Naive thymus-derived CD4-positive, alpha-beta T cell (primary cell): ENCODE measurements around the gene PCBP3. TPM values are rescaled to one million over a fixed set of nuclear protein-coding genes. Genes with fewer than 3 reads are reported as not detected.

Experiments
- ATAC-seq: fragments of 150-1000 bp; cut with Tn5 transposase; 2 replicates; pipeline ENCODE4 v1.10.0; 2021; ENCODE audit warnings: mild to moderate bottlenecking, moderate library complexity
- CTCF ChIA-PET: fragments of 350-600 bp; sonication (Branson Sonifier 250); formaldehyde crosslinking; loops from one replicate; lab custom pipeline; 2021; ENCODE audit warnings: antibody characterized with exemption; lab: Charles Lee
- POLR2A ChIA-PET: fragments of 350-600 bp; sonication (Branson Sonifier 250); formaldehyde crosslinking; loops from one replicate; lab custom pipeline; 2021; ENCODE audit warnings: antibody characterized with exemption, inconsistent platforms; lab: Charles Lee
- DNase-seq, 9 donors: peaks; one replicate each; pipeline versions ENCODE4 v3.0.0 to v3.0.0-alpha.2; 2020 to 2022; ENCODE audit warnings: mixed read lengths in 1 of 9
- H3K27ac ChIP-seq: one replicate; pipeline ENCODE4 v1.7.0; 2013; ENCODE audit warnings: mild to moderate bottlenecking, low read depth, low read length, moderate library complexity
- H3K27me3 ChIP-seq, 2 donors: one replicate each; pipeline ENCODE4 v1.7.0; 2013; ENCODE audit warnings: low read length in 2 of 2, mild to moderate bottlenecking in 2 of 2, moderate library complexity in 2 of 2; ENCODE audit not compliant: control insufficient read depth in 2 of 2, insufficient read depth in 2 of 2
- H3K36me3 ChIP-seq, 3 experiments: 1 replicate in 2 of 3; 2 replicates in 1 of 3; pipeline ENCODE4 v1.7.0; 2013; ENCODE audit warnings: low read length in 3 of 3, mild to moderate bottlenecking in 3 of 3, moderate library complexity in 1 of 3; ENCODE audit not compliant: insufficient read depth in 3 of 3, control insufficient read depth in 2 of 3
- H3K4me1 ChIP-seq, 2 donors: one replicate each; pipeline ENCODE4 v1.7.0; 2013; ENCODE audit warnings: low read length in 2 of 2, mild to moderate bottlenecking in 2 of 2, moderate library complexity in 1 of 2; ENCODE audit not compliant: control insufficient read depth in 2 of 2, insufficient read depth in 2 of 2
- H3K4me3 ChIP-seq: 2 replicates; pipeline ENCODE4 v1.7.0; 2013; ENCODE audit warnings: mild to moderate bottlenecking, low read length
- H3K9me3 ChIP-seq, 3 experiments: 1 replicate in 2 of 3; 2 replicates in 1 of 3; pipeline ENCODE4 v1.7.0; 2013; ENCODE audit warnings: low read length in 3 of 3; ENCODE audit not compliant: control insufficient read depth in 2 of 3
- H3K27ac Mint-ChIP-seq, 9 donors: one replicate each; pipeline ENCODE4 v1.8.0; 2020 to 2022; ENCODE audit warnings: mixed read lengths in 9 of 9, mild to moderate bottlenecking in 8 of 9, moderate library complexity in 5 of 9, inconsistent platforms in 2 of 9
- H3K27me3 Mint-ChIP-seq, 5 donors: one replicate each; pipeline ENCODE4 v1.8.0; 2021 to 2022; ENCODE audit warnings: mixed read lengths in 5 of 5, mild to moderate bottlenecking in 1 of 5
- H3K36me3 Mint-ChIP-seq, 5 donors: one replicate each; pipeline ENCODE4 v1.8.0; 2020 to 2022; ENCODE audit warnings: mixed read lengths in 5 of 5, mild to moderate bottlenecking in 3 of 5, inconsistent platforms in 1 of 5
- H3K4me1 Mint-ChIP-seq, 7 donors: one replicate each; pipeline ENCODE4 v1.8.0; 2020 to 2022; ENCODE audit warnings: mixed read lengths in 7 of 7, mild to moderate bottlenecking in 3 of 7, inconsistent platforms in 1 of 7
- H3K4me3 Mint-ChIP-seq, 10 donors: one replicate each; pipeline ENCODE4 v1.8.0; 2020 to 2022; ENCODE audit warnings: mild to moderate bottlenecking in 10 of 10, mixed read lengths in 10 of 10, moderate library complexity in 6 of 10, inconsistent platforms in 2 of 10
- H3K9me3 Mint-ChIP-seq, 11 donors: one replicate each; pipeline ENCODE4 v1.8.0; 2020 to 2022; ENCODE audit warnings: mixed read lengths in 11 of 11, mild to moderate bottlenecking in 4 of 11, inconsistent platforms in 1 of 11, moderate library complexity in 1 of 11
- intact Hi-C, 2 donors: fragments of 100-400 bp; cut with micrococcal nuclease; formaldehyde crosslinking; loops; one replicate each; pipeline ENCODE4 v1.15.1; 2023
- polyA plus RNA-seq, 2 donors: library from polyadenylated mRNA; unstranded; fragments of 300-500 nt; fragmentation: Illumina TruSeq; gene quantifications; one replicate each; pipeline ENCODE4 v1.2.3, GENCODE V29; 2021
- total RNA-seq, 6 experiments: library from RNA in 5 of 6; stranded (reverse) in 5 of 6; gene quantifications; 1 replicate in 5 of 6; 2 replicates in 1 of 6; pipeline ENCODE4 v1.2.3 and lab custom pipeline; 2021 to 2026

The PCBP3 gene
- total and polyA plus RNA-seq, 7 experiments from 2014 or later, result 1.2 to 5.2 (median 1.6) TPM

DNA sequence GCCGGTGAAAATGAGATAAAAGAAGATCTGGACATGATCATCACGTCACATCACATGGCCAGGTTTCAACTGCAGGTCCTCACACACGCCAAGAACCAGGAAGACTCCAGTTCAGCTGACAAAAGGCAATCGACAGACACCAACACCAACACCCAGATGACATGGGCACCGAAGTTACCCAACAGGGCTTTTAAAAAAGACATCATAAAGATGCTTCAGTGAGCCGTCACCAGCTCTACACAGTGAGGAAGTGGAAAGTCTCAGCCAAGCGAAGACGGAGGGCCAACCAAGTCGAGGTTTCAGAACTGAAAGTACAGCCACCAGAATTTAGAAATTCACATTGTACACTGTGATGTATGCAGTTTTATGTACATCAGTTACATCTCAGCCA lies 183.8 kb downstream of the PCBP3 start:
- POLR2A ChIA-PET, result no interaction called here
- H3K27me3 ChIP-seq, result no peaks in the 10 kb centered on the region
- Mint-ChIP-seq H3K4me1 (peaks cover 7 to 16% (median 13%) of the 10 kb centered on the region in 7 donors), H3K4me3 (peak overlapping the region; percentile 56 to 80 (median 72)), H3K36me3 (no peaks in the 10 kb centered on the region), H3K27ac (peak overlapping the region; percentile 52 to 96 (median 85)), H3K9me3 (peaks cover 0 to 4% (median 0%) of the 10 kb centered on the region in 11 donors), H3K27me3 (no peaks in the 10 kb centered on the region)
- H3K36me3 ChIP-seq, result no peaks in the 10 kb centered on the region
- peak overlapping the region; percentile 25 for H3K4me3 ChIP-seq
- H3K4me1 ChIP-seq, result peaks cover 0 to 14% of the 10 kb centered on the region in 2 donors
- CTCF ChIA-PET, result no interaction called here
- H3K27ac ChIP-seq, result peak overlapping the region; percentile 23
- H3K9me3 ChIP-seq, result no peaks in the 10 kb centered on the region
- ATAC-seq (peak; percentile 66), DNase-seq (peak in 6 of 9 donors; percentile 13 to 54 (median 31))
- intact Hi-C loops, result loop anchor here in 1 of 2 donors (10.0 kb wide), 1 partner anchor 392 kb away; no protein-coding TSS in a partner anchor

DNA sequence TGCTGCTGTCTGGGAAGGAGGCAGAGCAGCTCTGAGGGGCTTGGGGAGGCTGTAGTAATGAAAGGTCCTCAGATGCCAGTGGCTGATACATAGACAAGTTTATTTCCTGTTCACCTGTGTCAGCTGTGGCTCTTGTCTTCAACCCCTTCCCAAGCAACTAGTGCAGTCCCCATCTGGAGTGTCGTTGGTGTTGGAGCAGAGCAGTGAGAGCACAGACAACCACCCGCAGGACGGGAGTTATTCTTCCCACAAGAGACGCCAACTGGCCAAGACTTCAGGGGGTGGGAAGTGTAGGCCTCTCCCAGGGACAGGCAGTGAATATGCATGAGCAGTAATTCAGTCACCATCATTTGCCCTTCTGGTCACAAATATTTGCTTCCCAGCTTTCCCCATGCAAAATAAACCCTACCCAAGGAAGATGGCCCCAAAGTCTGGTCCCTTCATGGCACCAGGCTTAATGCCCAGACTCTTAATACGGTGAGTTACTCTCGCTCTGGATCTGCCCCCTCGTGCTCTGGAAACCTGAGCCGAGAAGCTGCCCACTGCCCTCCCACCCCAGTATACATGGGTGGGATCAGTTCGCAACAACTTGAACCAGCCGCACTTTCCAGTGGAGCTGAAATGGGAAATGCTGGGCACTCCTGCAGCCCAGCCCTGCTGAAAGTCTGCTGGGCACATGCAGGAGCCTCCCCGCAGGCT lies 184.5 kb downstream of the PCBP3 start:
- DNase-seq (no peak), ATAC-seq (no peak)
- intact Hi-C loops, result loop anchor here in 1 of 2 donors (10.0 kb wide), 1 partner anchor 393 kb away; no protein-coding TSS in a partner anchor
- peaks cover 7 to 16% (median 13%) of the 10 kb centered on the region in 7 donors for H3K4me1 Mint-ChIP-seq
- no peaks in the 10 kb centered on the region for H3K36me3 ChIP-seq
- peak overlapping the region; percentile 23 for H3K27ac ChIP-seq
- ChIA-PET CTCF (interaction anchor here (1.0 kb wide), 1 partner anchor 52 kb away, joined by 3 read pairs; no protein-coding TSS in a partner anchor), POLR2A (no interaction called here)
- H3K27me3 ChIP-seq, result no peaks in the 10 kb centered on the region
- H3K27ac Mint-ChIP-seq, result peak overlapping the region; percentile 52 to 96 (median 85)
- H3K4me3 ChIP-seq, result peak overlapping the region; percentile 25
- peaks cover 0 to 14% of the 10 kb centered on the region in 2 donors for H3K4me1 ChIP-seq
- no peaks in the 10 kb centered on the region for H3K27me3 Mint-ChIP-seq
- no peaks in the 10 kb centered on the region for H3K9me3 ChIP-seq
- peaks cover 0 to 4% (median 0%) of the 10 kb centered on the region in 11 donors for H3K9me3 Mint-ChIP-seq
- peak overlapping the region; percentile 56 to 80 (median 72) for H3K4me3 Mint-ChIP-seq
- no peaks in the 10 kb centered on the region for H3K36me3 Mint-ChIP-seq

DNA sequence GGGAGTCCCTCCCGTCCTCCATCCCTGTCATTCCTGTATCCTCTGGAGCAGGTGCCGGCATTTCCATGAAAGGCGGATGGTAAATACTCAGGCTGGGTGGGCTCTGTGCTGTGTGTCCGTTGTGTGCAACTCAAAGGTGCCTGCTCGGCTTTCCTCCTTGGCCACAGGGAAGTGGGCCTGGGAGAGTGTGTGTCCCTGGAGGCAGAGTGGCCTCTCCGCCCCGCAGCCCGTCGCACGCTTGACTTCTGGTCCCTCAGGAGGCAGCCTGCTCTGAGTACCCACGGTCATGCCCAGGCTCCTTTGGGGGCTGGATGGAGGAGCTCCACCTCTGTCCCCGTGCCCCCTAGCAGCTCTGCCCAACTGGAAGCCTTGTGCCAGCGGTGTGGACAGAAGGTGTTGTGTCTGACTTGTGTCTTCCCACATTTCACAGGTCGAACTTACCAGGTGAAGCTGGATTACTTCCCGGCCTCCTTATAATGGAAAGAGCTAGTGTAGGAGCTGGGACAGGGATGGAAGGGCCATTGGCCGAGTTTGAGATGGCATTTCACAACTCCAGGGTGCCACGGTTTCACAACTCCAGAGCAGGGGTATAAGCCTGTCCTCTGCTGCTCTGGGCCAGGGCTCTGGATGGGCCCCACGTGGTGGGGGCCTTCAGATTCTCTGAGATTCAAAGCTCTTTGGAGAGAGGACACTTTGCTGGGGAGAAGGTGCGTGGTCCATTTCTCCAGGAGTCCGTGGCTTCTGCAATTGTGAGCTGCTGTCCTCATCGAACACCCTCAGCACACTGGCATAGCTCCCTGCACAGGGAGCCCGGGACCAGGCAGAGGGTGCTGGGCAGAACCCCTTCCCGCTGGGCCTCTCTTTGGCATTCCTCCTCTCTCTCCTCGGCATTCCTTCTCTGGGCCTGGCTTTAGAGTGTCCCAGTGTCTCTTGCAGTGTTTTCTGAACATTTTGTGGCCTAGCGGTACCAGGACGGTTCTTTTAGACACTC lies 185.3 kb downstream of the PCBP3 start:
- H3K4me1 ChIP-seq, result peaks cover 0 to 14% of the 10 kb centered on the region in 2 donors
- no peak overlapping the region for H3K4me3 Mint-ChIP-seq
- no peak overlapping the region for H3K27ac ChIP-seq
- DNase-seq (no peak), ATAC-seq (no peak)
- no peaks in the 10 kb centered on the region for H3K36me3 ChIP-seq
- H3K9me3 ChIP-seq, result no peaks in the 10 kb centered on the region
- peak overlapping the region in 2 of 9 donors; percentile 38 to 79 for H3K27ac Mint-ChIP-seq
- POLR2A ChIA-PET, result interaction anchor here (0.6 kb wide), 2 partner anchors 133 to 277 kb away, joined by 3 read pairs; no protein-coding TSS in a partner anchor
- no peak overlapping the region for H3K4me3 ChIP-seq
- intact Hi-C loops, result loop anchor here in 1 of 2 donors (10.0 kb wide), 1 partner anchor 394 kb away; no protein-coding TSS in a partner anchor
- H3K36me3 Mint-ChIP-seq, result no peaks in the 10 kb centered on the region
- no peaks in the 10 kb centered on the region for H3K27me3 ChIP-seq
- CTCF ChIA-PET, result interaction anchor here (1.0 kb wide), 1 partner anchor 51 kb away, joined by 3 read pairs; no protein-coding TSS in a partner anchor
- H3K27me3 Mint-ChIP-seq, result no peaks in the 10 kb centered on the region
- peaks cover 0 to 4% (median 0%) of the 10 kb centered on the region in 11 donors for H3K9me3 Mint-ChIP-seq
- H3K4me1 Mint-ChIP-seq, result peaks cover 7 to 16% (median 13%) of the 10 kb centered on the region in 7 donors

DNA sequence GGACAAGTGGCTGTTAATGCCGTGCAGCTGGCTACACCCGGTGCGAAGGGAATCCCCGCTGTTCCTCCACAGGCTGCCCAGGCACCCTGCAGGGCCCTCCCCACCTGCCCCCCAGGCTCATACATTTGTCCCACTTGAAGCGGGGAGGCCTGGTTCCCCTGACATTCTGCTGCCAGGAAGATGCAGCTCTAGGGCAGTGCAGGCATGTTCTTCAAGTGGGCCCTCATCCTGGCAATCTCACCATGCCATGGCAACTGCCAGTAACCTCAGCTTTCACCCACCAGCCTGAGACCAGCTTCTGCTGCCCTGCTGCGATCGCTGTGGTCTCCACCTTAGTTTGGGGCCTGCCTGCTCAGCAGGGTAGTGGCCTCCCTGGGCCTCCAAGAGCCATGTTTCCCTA lies 186.1 kb downstream of the PCBP3 start:
- intact Hi-C loops, result loop anchor here in 1 of 2 donors (10.0 kb wide), 1 partner anchor 395 kb away; no protein-coding TSS in a partner anchor
- Histone ChIP-seq H3K36me3 (no peaks in the 10 kb centered on the region), H3K4me3 (no peak overlapping the region), H3K27ac (no peak overlapping the region), H3K9me3 (no peaks in the 10 kb centered on the region), H3K4me1 (peaks cover 0 to 14% of the 10 kb centered on the region in 2 donors), H3K27me3 (no peaks in the 10 kb centered on the region)
- ATAC-seq (no peak), DNase-seq (no peak)
- Mint-ChIP-seq H3K9me3 (peaks cover 0 to 4% (median 0%) of the 10 kb centered on the region in 11 donors), H3K27me3 (no peaks in the 10 kb centered on the region), H3K27ac (no peak overlapping the region), H3K4me3 (no peak overlapping the region), H3K4me1 (peaks cover 7 to 16% (median 13%) of the 10 kb centered on the region in 7 donors), H3K36me3 (no peaks in the 10 kb centered on the region)
- ChIA-PET POLR2A (no interaction called here), CTCF (no interaction called here)

DNA sequence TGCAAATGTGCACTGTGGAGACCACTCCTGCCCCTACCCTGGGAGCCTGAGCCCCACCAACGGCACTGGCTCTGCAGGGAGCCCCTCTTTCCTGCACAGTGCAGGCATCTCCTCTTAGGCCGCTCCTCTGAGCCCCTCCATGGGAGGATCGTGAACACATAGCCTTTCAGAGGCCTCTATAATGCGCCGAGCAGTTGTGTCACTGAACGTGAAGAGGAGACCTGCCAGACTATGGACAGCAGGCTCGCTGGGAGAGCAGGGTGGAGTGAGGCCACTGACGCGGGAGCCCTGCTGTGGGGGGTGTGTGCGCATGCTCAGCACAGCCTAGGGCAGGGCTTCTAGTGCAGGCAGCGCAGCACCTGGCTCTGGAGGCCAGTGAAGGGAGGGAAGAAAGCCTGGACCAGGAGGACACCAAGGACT lies 186.7 kb downstream of the PCBP3 start:
- ChIA-PET CTCF (no interaction called here), POLR2A (no interaction called here)
- Mint-ChIP-seq H3K9me3 (peaks cover 0 to 4% (median 0%) of the 10 kb centered on the region in 11 donors), H3K4me1 (peaks cover 7 to 16% (median 13%) of the 10 kb centered on the region in 7 donors), H3K27me3 (no peaks in the 10 kb centered on the region), H3K27ac (no peak overlapping the region), H3K36me3 (no peaks in the 10 kb centered on the region), H3K4me3 (no peak overlapping the region)
- Histone ChIP-seq H3K36me3 (no peaks in the 10 kb centered on the region), H3K4me3 (no peak overlapping the region), H3K4me1 (peaks cover 0 to 14% of the 10 kb centered on the region in 2 donors), H3K9me3 (no peaks in the 10 kb centered on the region), H3K27me3 (no peaks in the 10 kb centered on the region), H3K27ac (no peak overlapping the region)
- no peak for DNase-seq
- intact Hi-C loops, result no loop called here
- no peak for ATAC-seq

DNA sequence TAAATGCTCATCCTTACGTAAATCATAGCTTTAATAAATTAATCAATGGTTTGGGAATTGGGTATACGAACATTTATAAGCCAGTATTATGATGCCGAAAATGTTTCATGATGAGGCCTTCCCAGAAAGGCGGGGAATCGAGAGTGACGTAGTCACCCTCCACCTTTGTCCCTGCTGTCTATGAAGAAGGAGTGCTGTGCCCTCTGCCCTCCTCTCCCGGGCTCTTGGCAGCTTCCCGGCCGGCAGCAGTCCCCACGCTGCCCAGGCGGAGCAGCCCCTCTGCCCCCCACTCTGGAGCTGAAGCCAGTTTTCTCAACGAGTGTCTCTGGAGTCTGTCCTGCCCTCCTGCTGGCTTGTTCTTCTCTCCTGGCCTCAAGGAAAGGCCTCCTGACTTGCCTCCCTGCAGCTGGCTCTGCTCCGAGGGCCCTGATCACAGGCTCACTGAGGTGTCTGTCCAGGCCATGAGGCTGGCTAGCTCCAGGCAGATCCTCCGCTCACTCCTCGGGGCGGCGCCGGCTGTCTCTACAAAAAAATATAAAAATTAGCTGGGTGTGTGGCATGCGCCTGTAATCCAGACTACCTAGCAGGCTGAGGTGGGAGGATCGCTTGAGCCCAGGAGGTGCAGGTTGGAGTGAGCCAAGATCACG lies 187.3 kb downstream of the PCBP3 start:
- H3K27ac Mint-ChIP-seq, result no peak overlapping the region
- H3K9me3 Mint-ChIP-seq, result peaks cover 0 to 4% (median 0%) of the 10 kb centered on the region in 11 donors
- no peaks in the 10 kb centered on the region for H3K36me3 Mint-ChIP-seq
- peaks cover 5 to 16% (median 12%) of the 10 kb centered on the region in 7 donors for H3K4me1 Mint-ChIP-seq
- no peak for DNase-seq
- intact Hi-C loops, result no loop called here
- POLR2A ChIA-PET, result no interaction called here
- CTCF ChIA-PET, result interaction anchor here (1.2 kb wide), 1 partner anchor 9 kb away, joined by 3 read pairs; no protein-coding TSS in a partner anchor
- H3K27ac ChIP-seq, result no peak overlapping the region
- no peak overlapping the region for H3K4me3 Mint-ChIP-seq
- H3K9me3 ChIP-seq, result no peaks in the 10 kb centered on the region
- no peaks in the 10 kb centered on the region for H3K27me3 ChIP-seq
- H3K27me3 Mint-ChIP-seq, result no peaks in the 10 kb centered on the region
- no peak overlapping the region for H3K4me3 ChIP-seq
- H3K36me3 ChIP-seq, result no peaks in the 10 kb centered on the region
- ATAC-seq, result no peak
- peaks cover 0 to 14% of the 10 kb centered on the region in 2 donors for H3K4me1 ChIP-seq
